Stimulated activated CD4-positive, alpha-beta T cell treated with anti-CD3 and anti-CD28 coated beads, TNF-alpha, amount 100 ng/mL, for 4 hours (primary cell): ENCODE data around the gene ACVR1.
"Not testable (repeated sequence)": the region's sequence is repeated elsewhere in the genome, so short reads cannot be mapped to it uniquely, and the experiment has no call there.

ENCODE experiments used
- DNase-seq, 3 experiments: peaks; one replicate each; pipeline ENCODE4 v3.0.0-alpha.2; 2020; ENCODE audit warnings: low read depth in 3 of 3

ACVR1 gene

GRCh38 chr2:157894694-157895435 lies 18.7 kb upstream of the ACVR1 start:
- no peak for DNase-seq

- DNase-seq, result no peak
Observed at GRCh38 chr2:157893611-157894010, 17.5 kb upstream of the ACVR1 start.

- no peak for DNase-seq
Observed at GRCh38 chr2:157891643-157892041, 15.5 kb upstream of the ACVR1 start.

GRCh38 chr2:157890969-157891642 lies 15.0 kb upstream of the ACVR1 start:
- no peak for DNase-seq

- DNase-seq, result no peak
Observed at GRCh38 chr2:157887946-157888345, 11.8 kb upstream of the ACVR1 start.

GRCh38 chr2:157884533-157884932 lies 8.4 kb upstream of the ACVR1 start:
- DNase-seq, result not testable (repeated sequence)

- no peak for DNase-seq
Observed at GRCh38 chr2:157880927-157881326, 4.8 kb upstream of the ACVR1 start.

- no peak for DNase-seq
Observed at GRCh38 chr2:157877761-157878400, 1.8 kb upstream of the ACVR1 start.

- DNase-seq, result no peak
Observed at GRCh38 chr2:157876786-157877138, 632 bp upstream of the ACVR1 start.

GRCh38 chr2:157875641-157876065 lies 477 bp downstream of the ACVR1 start:
- peak in 1 of 3 experiments; percentile 47 for DNase-seq

GRCh38 chr2:157874997-157875640 lies 1.0 kb downstream of the ACVR1 start:
- no peak for DNase-seq

GRCh38 chr2:157874348-157874747 lies 1.8 kb downstream of the ACVR1 start:
- DNase-seq, result no peak

GRCh38 chr2:157872791-157873190 lies 3.3 kb downstream of the ACVR1 start:
- no peak for DNase-seq

- no peak for DNase-seq
Observed at GRCh38 chr2:157871415-157871814, 4.7 kb downstream of the ACVR1 start.

GRCh38 chr2:157868993-157869392 lies 7.1 kb downstream of the ACVR1 start:
- DNase-seq, result no peak

- DNase-seq, result no peak
Observed at GRCh38 chr2:157867703-157868102, 8.4 kb downstream of the ACVR1 start.

- DNase-seq, result no peak
Observed at GRCh38 chr2:157866666-157867642, 9.2 kb downstream of the ACVR1 start.

GRCh38 chr2:157866202-157866601 lies 9.9 kb downstream of the ACVR1 start:
- DNase-seq, result no peak

- DNase-seq, result no peak
Observed at GRCh38 chr2:157864857-157865430, 11.2 kb downstream of the ACVR1 start.

- no peak for DNase-seq
Observed at GRCh38 chr2:157858846-157859245, 17.3 kb downstream of the ACVR1 start.

GRCh38 chr2:157857881-157858280 lies 18.2 kb downstream of the ACVR1 start:
- no peak for DNase-seq
